Adrenal gland (tissue), 12 donors: ENCODE measurements around the gene RPLP2. TPM values are rescaled to one million over a fixed set of nuclear protein-coding genes. Genes with fewer than 3 reads are reported as not detected.

ENCODE experiments used
- DNase-seq, 7 donors: peaks; one replicate each; pipeline ENCODE4 v3.0.0-alpha.2; 2019 to 2020
- H3K27ac ChIP-seq, 5 donors: fragments of 200-600 bp; sonication (generic) in 4 of 5; 1 replicate in 3 of 5; 2 replicates in 2 of 5; pipeline versions ENCODE4 v1.5.1 to v1.8.0; 2016 to 2020; ENCODE audit warnings: mild to moderate bottlenecking in 1 of 5
- H3K27me3 ChIP-seq: fragments of 200-600 bp; 2 replicates; pipeline ENCODE4 v1.8.0; 2021
- H3K36me3 ChIP-seq, 2 donors: fragments of 200-600 bp; replicated peaks in 1 of 2; 1 replicate in 1 of 2; 2 replicates in 1 of 2; pipeline versions ENCODE4 v1.5.1 to v1.8.0; 2018 to 2022
- H3K4me1 ChIP-seq, 2 donors: fragments of 200-600 bp; replicated peaks in 1 of 2; 1 replicate in 1 of 2; 2 replicates in 1 of 2; pipeline versions ENCODE4 v1.5.1 to v1.8.0; 2018 to 2021
- H3K4me3 ChIP-seq, 4 donors: fragments of 200-600 bp; sonication (generic) in 3 of 4; one replicate each; pipeline ENCODE4 v1.5.1; 2016 to 2018
- H3K9me3 ChIP-seq, 3 donors: fragments of 200-600 bp; sonication (generic) in 1 of 3; replicated peaks in 1 of 3; 1 replicate in 2 of 3; 2 replicates in 1 of 3; pipeline versions ENCODE4 v1.5.1 to v1.8.0; 2016 to 2021
- POLR2A ChIP-seq, 2 donors: fragments of 450-650 bp; IDR thresholded peaks; one replicate each; pipeline ENCODE4 v1.6.1; 2017; ENCODE audit warnings: antibody characterized with exemption in 2 of 2, mild to moderate bottlenecking in 2 of 2, moderate library complexity in 1 of 2
- WGBS, 4 donors: extraction: QIAGEN DNeasy Blood & Tissue Kit in 2 of 4; methylation state at CpG; one replicate each; pipeline versions ENCODE4 v1.1.5 to v1.1.7; 2013 to 2017; 5-methylcytosine and 5-hydroxymethylcytosine counted together
- intact Hi-C, 2 donors: fragments of 100-400 bp; cut with DNase I; formaldehyde crosslinking; loops; one replicate each; pipeline versions ENCODE4 v1.14.1 to v1.15.0; 2022 to 2023
- polyA plus RNA-seq, 3 donors: library from polyadenylated mRNA; stranded (reverse); fragments of 200-250 nt in 2 of 3; fragments of 350-450 nt in 1 of 3; fragmentation: Illumina TruSeq in 1 of 3; extraction: RNeasy Lipid Tissue Mini Kit (QIAGEN cat#74804) in 1 of 3; gene quantifications; one replicate each; pipeline ENCODE4 v1.2.3, GENCODE V29; 2013 to 2014
- total RNA-seq, 9 donors: library from RNA; depleted of rRNA in 4 of 9; stranded (reverse); fragments of >200 nt in 4 of 9; fragments of 120-200 nt in 1 of 9; fragmentation: NEBNext Ultra II Directional in 1 of 9; extraction: Animal tissue kit (Norgen Biotek cat#: 25700) in 1 of 9; gene quantifications; one replicate each; pipeline versions ENCODE4 v1.1.0 to v1.2.4, GENCODE V29; 2013 to 2023
- TF ChIP-seq, protein P1 (sequence below), 6 experiments: fragments of 450-650 bp in 4 of 6; fragments of 200-600 bp in 2 of 6; sonication (generic) in 1 of 6; IDR thresholded peaks; 1 replicate in 5 of 6; 2 replicates in 1 of 6; pipeline versions ENCODE4 v1.5.1 to v1.8.0; 2016 to 2021; ENCODE audit warnings: antibody characterized with exemption in 6 of 6, mild to moderate bottlenecking in 2 of 6, moderate library complexity in 1 of 6
- donor health status: healthy with polysubstance abuse.
- donor health status: Bipolar disorder and iron deficiency.
- donor health status: DM: yes; HTN: yes; CAD: no.
- donor health status: DM: no; HTN: no; CAD: no.
- donor health status: DM: no; HTN: no; CAD: no.
- donor health status: DM: yes; HTN: yes; CAD: no.

Gene RPLP2
- total and polyA plus RNA-seq, 12 donors: 190 to 2,473 (median 1,248) TPM

DNA sequence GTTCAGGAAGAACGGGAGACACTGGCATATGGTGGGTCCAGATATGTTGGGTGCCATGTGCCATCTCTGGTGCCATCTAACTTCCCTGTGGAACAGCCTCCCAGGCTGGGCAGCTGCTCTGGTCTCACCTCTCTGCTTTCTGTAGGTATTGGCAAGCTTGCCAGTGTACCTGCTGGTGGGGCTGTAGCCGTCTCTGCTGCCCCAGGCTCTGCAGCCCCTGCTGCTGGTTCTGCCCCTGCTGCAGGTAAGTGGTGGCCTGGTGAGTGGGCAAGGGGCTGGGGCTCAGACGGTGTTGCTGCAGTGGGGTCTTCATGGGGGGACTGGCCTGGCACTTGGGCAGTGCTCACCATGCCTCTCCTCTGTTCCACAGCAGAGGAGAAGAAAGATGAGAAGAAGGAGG is 2.6 kb downstream of the RPLP2 start:
- intact Hi-C loops: no loop called here
- Histone ChIP-seq H3K27me3 (no peaks in the 10 kb centered on the region), H3K27ac (no peak overlapping the region), H3K4me3 (no peak overlapping the region), H3K9me3 (no peaks in the 10 kb centered on the region), H3K36me3 (peaks cover 0 to 26% of the 10 kb centered on the region in 2 donors), H3K4me1 (peaks cover 20 to 27% of the 10 kb centered on the region in 2 donors)
- no peak for TF ChIP-seq POLR2A (IDR thresholded peaks at IDR 0.05)
- TF ChIP-seq, protein P1, sequence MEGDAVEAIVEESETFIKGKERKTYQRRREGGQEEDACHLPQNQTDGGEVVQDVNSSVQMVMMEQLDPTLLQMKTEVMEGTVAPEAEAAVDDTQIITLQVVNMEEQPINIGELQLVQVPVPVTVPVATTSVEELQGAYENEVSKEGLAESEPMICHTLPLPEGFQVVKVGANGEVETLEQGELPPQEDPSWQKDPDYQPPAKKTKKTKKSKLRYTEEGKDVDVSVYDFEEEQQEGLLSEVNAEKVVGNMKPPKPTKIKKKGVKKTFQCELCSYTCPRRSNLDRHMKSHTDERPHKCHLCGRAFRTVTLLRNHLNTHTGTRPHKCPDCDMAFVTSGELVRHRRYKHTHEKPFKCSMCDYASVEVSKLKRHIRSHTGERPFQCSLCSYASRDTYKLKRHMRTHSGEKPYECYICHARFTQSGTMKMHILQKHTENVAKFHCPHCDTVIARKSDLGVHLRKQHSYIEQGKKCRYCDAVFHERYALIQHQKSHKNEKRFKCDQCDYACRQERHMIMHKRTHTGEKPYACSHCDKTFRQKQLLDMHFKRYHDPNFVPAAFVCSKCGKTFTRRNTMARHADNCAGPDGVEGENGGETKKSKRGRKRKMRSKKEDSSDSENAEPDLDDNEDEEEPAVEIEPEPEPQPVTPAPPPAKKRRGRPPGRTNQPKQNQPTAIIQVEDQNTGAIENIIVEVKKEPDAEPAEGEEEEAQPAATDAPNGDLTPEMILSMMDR (IDR thresholded peaks at IDR 0.05): no peak
- no peak for DNase-seq
- WGBS, 4 donors: 63 to 89% (median 80%) methylated on average over 3 of the region's 3 CpGs

- no peaks in the 10 kb centered on the region for H3K27me3 ChIP-seq
- H3K27ac ChIP-seq: no peak overlapping the region
- TF ChIP-seq, protein P1 (IDR thresholded peaks at IDR 0.05): no peak
- no peak for TF ChIP-seq POLR2A (IDR thresholded peaks at IDR 0.05)
- H3K9me3 ChIP-seq: no peaks in the 10 kb centered on the region
- no peak for DNase-seq
- 88 to 91% (median 89%) methylated on average over 6 of the region's 6 CpGs for WGBS, 4 donors
- no peak overlapping the region for H3K4me3 ChIP-seq
- intact Hi-C loops: no loop called here
- H3K36me3 ChIP-seq: peaks cover 0 to 26% of the 10 kb centered on the region in 2 donors
- peaks cover 20 to 27% of the 10 kb centered on the region in 2 donors for H3K4me1 ChIP-seq
Observed at GRCh38 chr11:813072-813455, 3.3 kb downstream of the RPLP2 start.

GRCh38 chr11:813456-814096 is 3.8 kb downstream of the RPLP2 start:
- 81 to 90% (median 86%) methylated on average over 6 to 9 of the region's 9 CpGs for WGBS, 4 donors
- H3K27ac ChIP-seq: no peak overlapping the region

GRCh38 chr11:815675-816432 is 6.1 kb downstream of the RPLP2 start:
- Histone ChIP-seq H3K9me3 (no peaks in the 10 kb centered on the region), H3K27ac (no peak overlapping the region), H3K4me3 (no peak overlapping the region), H3K27me3 (no peaks in the 10 kb centered on the region), H3K36me3 (peaks cover 0 to 26% of the 10 kb centered on the region in 2 donors), H3K4me1 (peaks cover 20 to 25% of the 10 kb centered on the region in 2 donors)
- no peak for DNase-seq
- TF ChIP-seq, protein P1 (IDR thresholded peaks at IDR 0.05): no peak
- TF ChIP-seq POLR2A (IDR thresholded peaks at IDR 0.05): no peak
- intact Hi-C loops: no loop called here
- 81 to 89% (median 87%) methylated on average over 9 to 11 of the region's 11 CpGs for WGBS, 4 donors

More at GRCh38 chr11:813456-814096, 3.8 kb downstream of the RPLP2 start:
- DNase-seq: no peak
- H3K9me3 ChIP-seq: no peaks in the 10 kb centered on the region
- no peaks in the 10 kb centered on the region for H3K27me3 ChIP-seq
- peaks cover 0 to 26% of the 10 kb centered on the region in 2 donors for H3K36me3 ChIP-seq
- intact Hi-C loops: no loop called here
- TF ChIP-seq POLR2A (IDR thresholded peaks at IDR 0.05): no peak
- TF ChIP-seq, protein P1 (IDR thresholded peaks at IDR 0.05): no peak
- H3K4me1 ChIP-seq: peaks cover 17 to 23% of the 10 kb centered on the region in 2 donors
- H3K4me3 ChIP-seq: no peak overlapping the region
